ENCODE results near the gene OFD1.

Gene OFD1

DNA sequence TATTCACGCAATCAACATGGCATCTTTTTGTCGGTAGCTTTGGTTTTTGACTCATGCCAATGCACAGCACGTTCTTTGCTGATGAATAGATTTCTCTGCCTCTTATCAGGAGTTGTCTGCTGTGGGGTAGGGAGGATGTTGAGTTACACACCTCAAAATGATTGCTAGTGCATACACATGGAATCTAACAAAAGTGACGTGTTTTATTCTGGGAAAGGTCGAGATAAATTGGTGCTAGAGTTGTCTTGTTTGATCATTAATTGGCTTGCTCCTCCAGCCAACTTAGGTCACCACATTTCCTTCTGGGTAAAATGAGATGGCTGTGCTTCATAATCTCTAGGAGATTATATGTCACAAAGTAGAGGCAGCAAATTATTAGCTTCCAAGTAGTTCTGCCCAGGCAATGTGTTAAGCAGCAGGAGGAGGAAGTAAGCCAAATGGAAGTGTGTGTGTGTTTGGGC, 41.7 kb upstream of the OFD1 start:
- Histone ChIP-seq H3K27ac (ENCODE audit: low read depth, low read length, severe bottlenecking) (no peak overlapping the region), H3K4me1 (ENCODE audit: control insufficient read depth, insufficient read depth, low read length, poor library complexity, severe bottlenecking) (peaks cover 27% of the 10 kb centered on the region), H3K9me3 (ENCODE audit: control insufficient read depth, low read length) (no peaks in the 10 kb centered on the region), H3K36me3 (ENCODE audit: control insufficient read depth, insufficient read depth, low read length) (peaks cover 4% of the 10 kb centered on the region), H3K4me3 (ENCODE audit: extremely low read depth, insufficient read depth, low read length, poor library complexity, severe bottlenecking) (no peak overlapping the region)
- 93 to 100% methylated on average over 1 to 2 of the region's 5 CpGs for WGBS, 2 experiments (ENCODE audit: insufficient coverage in 2 of 2)

DNA sequence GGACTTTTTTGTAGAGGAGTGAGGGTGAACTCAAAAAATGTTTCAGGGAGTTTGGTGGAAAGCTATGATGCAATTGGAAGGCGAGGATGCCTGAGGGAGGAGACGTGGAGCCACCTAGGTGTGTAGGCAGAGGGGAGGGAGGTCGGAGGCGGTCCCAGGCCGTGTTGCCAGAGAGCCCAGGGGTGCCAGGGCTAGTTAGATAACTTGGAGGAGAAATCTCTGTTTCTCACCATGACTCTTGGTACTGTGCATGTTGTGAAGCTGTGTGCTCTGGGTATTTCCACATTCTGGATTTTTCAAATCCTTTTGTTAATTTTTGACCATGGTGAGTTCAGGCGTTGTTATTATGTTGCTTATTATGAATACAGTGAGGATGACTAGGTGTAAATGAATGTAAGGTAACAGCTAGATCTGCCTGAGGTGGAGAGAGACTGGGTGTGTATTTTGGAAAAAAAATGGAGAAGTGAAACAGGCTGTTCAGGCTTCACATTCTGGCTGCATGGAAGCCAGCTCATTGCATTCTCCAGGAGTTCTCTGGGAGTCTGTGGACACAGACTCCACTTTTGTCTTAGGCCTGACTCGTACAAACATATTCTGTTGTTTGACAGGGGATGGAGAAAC, 41.1 kb upstream of the OFD1 start:
- Histone ChIP-seq H3K36me3 (ENCODE audit: control insufficient read depth, insufficient read depth, low read length) (peaks cover 5% of the 10 kb centered on the region), H3K4me1 (ENCODE audit: control insufficient read depth, insufficient read depth, low read length, poor library complexity, severe bottlenecking) (peaks cover 27% of the 10 kb centered on the region), H3K27ac (ENCODE audit: low read depth, low read length, severe bottlenecking) (peak overlapping the region; percentile 45), H3K9me3 (ENCODE audit: control insufficient read depth, low read length) (no peaks in the 10 kb centered on the region), H3K4me3 (ENCODE audit: extremely low read depth, insufficient read depth, low read length, poor library complexity, severe bottlenecking) (no peak overlapping the region)
- 67 to 83% methylated on average over 1 of the region's 7 CpGs for WGBS, 2 experiments (ENCODE audit: insufficient coverage in 2 of 2)

DNA sequence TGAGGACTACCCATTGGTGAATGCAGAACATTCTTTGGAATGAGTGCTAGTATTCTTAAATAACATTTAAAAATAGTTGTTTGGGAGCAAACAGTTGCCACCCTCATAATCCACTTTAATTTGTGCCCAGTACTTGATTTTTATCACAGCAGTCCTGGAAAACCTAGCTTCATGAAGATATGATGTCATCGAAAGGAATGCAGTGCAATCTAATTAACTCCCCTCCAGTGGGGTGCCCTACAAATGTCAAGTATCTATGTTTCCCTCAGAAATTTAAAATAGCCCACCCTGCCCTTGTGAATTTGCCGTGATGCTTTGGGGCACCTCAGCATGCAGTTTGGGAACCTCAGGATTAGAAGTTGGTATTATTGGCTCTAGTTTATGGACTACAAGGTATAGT, 40.2 kb upstream of the OFD1 start:
- Histone ChIP-seq H3K27ac (ENCODE audit: low read depth, low read length, severe bottlenecking) (no peak overlapping the region), H3K4me1 (ENCODE audit: control insufficient read depth, insufficient read depth, low read length, poor library complexity, severe bottlenecking) (peaks cover 29% of the 10 kb centered on the region), H3K9me3 (ENCODE audit: control insufficient read depth, low read length) (no peaks in the 10 kb centered on the region), H3K4me3 (ENCODE audit: extremely low read depth, insufficient read depth, low read length, poor library complexity, severe bottlenecking) (no peak overlapping the region), H3K36me3 (ENCODE audit: control insufficient read depth, insufficient read depth, low read length) (peaks cover 5% of the 10 kb centered on the region)
- 80% methylated on average over 1 of the region's 2 CpGs; no CpG with 5 or more reads in 1 of the 2 experiments for WGBS, 2 experiments (ENCODE audit: insufficient coverage in 2 of 2)

DNA sequence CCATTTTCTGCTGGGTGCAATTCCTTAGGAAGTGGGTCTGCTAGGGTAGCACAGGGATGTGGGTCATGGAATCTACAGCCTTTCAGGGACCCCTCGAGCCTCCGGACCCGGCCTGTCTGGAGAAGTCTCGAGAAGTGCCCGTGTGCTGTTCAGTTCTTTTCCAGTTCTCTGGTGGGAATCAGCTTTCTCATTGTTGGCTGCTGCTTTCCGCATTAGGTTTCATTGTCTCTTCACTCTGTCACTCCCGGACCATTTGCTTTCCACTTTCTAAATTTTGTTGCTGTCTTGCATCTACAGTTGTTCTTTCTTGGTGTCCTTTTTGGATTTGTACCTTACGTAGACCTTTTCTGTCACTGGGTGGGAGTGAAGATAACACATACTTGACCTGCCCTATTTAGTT, 39.6 kb upstream of the OFD1 start:
- H3K36me3 ChIP-seq (ENCODE audit: control insufficient read depth, insufficient read depth, low read length) = peaks cover 5% of the 10 kb centered on the region
- H3K4me3 ChIP-seq (ENCODE audit: extremely low read depth, insufficient read depth, low read length, poor library complexity, severe bottlenecking) = no peak overlapping the region
- peaks cover 29% of the 10 kb centered on the region for H3K4me1 ChIP-seq (ENCODE audit: control insufficient read depth, insufficient read depth, low read length, poor library complexity, severe bottlenecking)
- no peak overlapping the region for H3K27ac ChIP-seq (ENCODE audit: low read depth, low read length, severe bottlenecking)
- 89% methylated on average over 5 of the region's 8 CpGs; no CpG with 5 or more reads in 1 of the 2 experiments for WGBS, 2 experiments (ENCODE audit: insufficient coverage in 2 of 2)
- no peaks in the 10 kb centered on the region for H3K9me3 ChIP-seq (ENCODE audit: control insufficient read depth, low read length)

DNA sequence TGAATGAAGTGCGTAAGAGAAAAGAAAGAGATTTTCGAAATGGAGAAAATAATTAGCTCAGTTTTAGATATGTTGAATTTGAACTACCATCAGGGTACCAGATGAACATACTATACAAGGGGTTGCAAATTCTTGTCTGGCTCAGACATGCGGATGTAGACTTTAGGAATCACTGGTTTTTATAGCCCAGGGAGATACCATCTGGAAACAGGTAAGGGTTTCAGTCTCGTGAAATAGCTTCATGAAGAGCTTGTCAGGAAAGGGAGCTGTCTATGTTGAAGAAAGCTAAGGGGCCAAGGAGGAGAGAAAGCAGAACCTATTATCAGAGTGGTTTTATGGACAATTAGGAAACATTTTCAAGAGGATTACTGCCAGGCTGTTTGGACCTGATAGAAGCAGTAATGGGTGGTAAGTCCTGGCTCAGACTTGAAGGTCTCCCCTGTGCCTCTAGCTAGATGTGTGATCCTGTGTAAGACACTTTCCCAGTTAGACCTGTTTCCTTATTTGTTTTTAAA, 38.9 kb upstream of the OFD1 start:
- Histone ChIP-seq H3K4me3 (ENCODE audit: extremely low read depth, insufficient read depth, low read length, poor library complexity, severe bottlenecking) (no peak overlapping the region), H3K4me1 (ENCODE audit: control insufficient read depth, insufficient read depth, low read length, poor library complexity, severe bottlenecking) (peaks cover 28% of the 10 kb centered on the region), H3K36me3 (ENCODE audit: control insufficient read depth, insufficient read depth, low read length) (peaks cover 5% of the 10 kb centered on the region), H3K9me3 (ENCODE audit: control insufficient read depth, low read length) (no peaks in the 10 kb centered on the region), H3K27ac (ENCODE audit: low read depth, low read length, severe bottlenecking) (no peak overlapping the region)
- WGBS, 2 experiments (ENCODE audit: insufficient coverage in 2 of 2) = 100% methylated on average over 1 to 2 of the region's 4 CpGs

DNA sequence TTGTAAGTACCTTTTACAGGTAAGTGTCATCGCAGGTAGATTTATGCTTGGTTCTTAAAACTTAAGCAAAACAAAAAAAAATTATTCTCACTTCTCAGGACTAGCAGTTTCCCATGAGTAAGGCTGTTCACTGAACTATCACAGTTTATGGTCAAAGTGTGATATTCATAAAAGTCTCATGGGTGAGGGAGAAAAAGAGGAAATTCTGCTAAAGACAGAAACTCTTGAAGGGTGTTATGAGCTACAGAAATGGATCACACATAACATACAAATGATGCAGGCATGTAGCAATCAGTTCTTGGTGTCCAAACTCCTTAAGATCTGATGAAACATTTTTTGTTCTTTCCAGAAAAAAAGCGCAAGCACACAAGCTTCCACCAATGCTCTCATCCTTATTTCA, 37.1 kb upstream of the OFD1 start:
- no peaks in the 10 kb centered on the region for H3K9me3 ChIP-seq (ENCODE audit: control insufficient read depth, low read length)
- H3K36me3 ChIP-seq (ENCODE audit: control insufficient read depth, insufficient read depth, low read length) = peaks cover 5% of the 10 kb centered on the region
- no peak overlapping the region for H3K27ac ChIP-seq (ENCODE audit: low read depth, low read length, severe bottlenecking)
- no peak overlapping the region for H3K4me3 ChIP-seq (ENCODE audit: extremely low read depth, insufficient read depth, low read length, poor library complexity, severe bottlenecking)
- no CpG with 5 or more reads among the region's 2 CpGs for WGBS, 2 experiments (ENCODE audit: insufficient coverage in 2 of 2)
- peaks cover 23% of the 10 kb centered on the region for H3K4me1 ChIP-seq (ENCODE audit: control insufficient read depth, insufficient read depth, low read length, poor library complexity, severe bottlenecking)

DNA sequence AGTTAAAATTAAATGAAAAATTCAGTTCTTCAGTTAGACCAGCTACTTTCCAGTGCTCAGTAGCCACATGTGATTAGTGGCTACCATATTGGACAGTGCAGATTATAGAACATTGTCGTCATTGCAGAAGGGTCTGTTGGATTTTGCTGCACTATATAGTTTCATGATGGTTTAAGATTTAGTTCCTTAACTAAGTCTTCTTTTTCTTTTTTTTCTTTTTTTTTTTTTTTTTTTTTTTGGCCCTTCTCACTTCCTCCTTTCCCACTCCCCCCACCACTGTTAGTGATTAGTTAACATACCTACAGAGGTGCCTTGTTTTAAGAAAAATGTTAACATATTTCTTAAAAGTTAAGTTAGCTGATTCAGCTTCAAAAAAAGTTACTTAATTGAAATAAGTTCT, 36.6 kb upstream of the OFD1 start:
- Histone ChIP-seq H3K9me3 (ENCODE audit: control insufficient read depth, low read length) (no peaks in the 10 kb centered on the region), H3K4me3 (ENCODE audit: extremely low read depth, insufficient read depth, low read length, poor library complexity, severe bottlenecking) (no peak overlapping the region), H3K36me3 (ENCODE audit: control insufficient read depth, insufficient read depth, low read length) (peaks cover 5% of the 10 kb centered on the region), H3K4me1 (ENCODE audit: control insufficient read depth, insufficient read depth, low read length, poor library complexity, severe bottlenecking) (peaks cover 19% of the 10 kb centered on the region), H3K27ac (ENCODE audit: low read depth, low read length, severe bottlenecking) (no peak overlapping the region)
- no CpG with 5 or more reads among the region's 1 CpG for WGBS, 2 experiments (ENCODE audit: insufficient coverage in 2 of 2)

DNA sequence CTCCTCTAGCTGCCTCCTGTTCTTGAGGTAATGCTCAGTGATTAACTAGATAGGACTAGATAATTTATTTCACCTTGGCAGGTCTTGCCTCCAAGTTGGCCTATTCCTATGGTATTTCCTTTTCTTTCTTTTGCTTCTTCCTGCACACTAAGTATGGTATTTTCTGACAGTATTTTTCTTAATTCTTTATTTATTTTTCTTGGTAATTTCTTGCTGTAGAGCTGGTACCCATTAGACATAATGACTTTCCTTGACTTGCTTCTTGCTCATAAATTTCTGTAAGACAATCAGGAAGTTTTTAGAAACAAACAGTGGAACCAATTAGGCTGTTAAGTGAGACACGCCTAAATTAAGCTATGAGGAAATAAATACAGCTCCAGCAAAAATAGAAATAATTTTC, 36.1 kb upstream of the OFD1 start:
- Histone ChIP-seq H3K36me3 (ENCODE audit: control insufficient read depth, insufficient read depth, low read length) (peaks cover 5% of the 10 kb centered on the region), H3K4me3 (ENCODE audit: extremely low read depth, insufficient read depth, low read length, poor library complexity, severe bottlenecking) (no peak overlapping the region), H3K27ac (ENCODE audit: low read depth, low read length, severe bottlenecking) (no peak overlapping the region), H3K9me3 (ENCODE audit: control insufficient read depth, low read length) (no peaks in the 10 kb centered on the region), H3K4me1 (ENCODE audit: control insufficient read depth, insufficient read depth, low read length, poor library complexity, severe bottlenecking) (peaks cover 14% of the 10 kb centered on the region)
- WGBS, 2 experiments (ENCODE audit: insufficient coverage in 2 of 2) = no CpG with 5 or more reads among the region's 1 CpG

DNA sequence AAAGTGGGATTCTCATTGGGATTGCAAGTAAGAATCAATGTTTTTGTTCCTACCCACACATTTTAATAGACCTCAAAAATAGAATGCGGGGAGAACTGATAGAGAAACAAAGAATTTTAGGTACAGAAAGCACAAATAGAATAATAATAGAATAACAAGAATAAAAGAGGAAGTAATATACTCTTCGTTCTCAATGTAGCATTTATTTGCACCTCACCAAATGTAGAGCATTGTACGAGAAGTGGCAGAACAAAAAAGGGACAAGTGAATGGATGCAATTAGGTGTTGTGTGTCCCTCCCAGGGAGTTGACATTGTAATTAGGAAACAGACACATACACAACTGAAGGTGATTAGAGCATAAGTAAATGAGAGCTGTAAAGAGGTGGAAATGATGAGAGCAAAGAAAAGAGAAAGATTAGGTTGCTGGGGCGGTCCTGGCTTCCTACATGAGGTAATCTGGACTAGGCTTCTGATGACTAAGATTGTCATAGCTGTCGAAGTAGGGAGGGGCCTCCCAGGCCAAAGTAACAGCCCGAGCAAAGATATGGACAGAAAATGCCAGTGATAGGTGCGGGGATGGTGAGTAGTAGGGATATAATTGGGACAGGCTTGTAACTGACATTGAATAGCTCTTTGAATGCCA, 35.2 kb upstream of the OFD1 start:
- no peak overlapping the region for H3K4me3 ChIP-seq (ENCODE audit: extremely low read depth, insufficient read depth, low read length, poor library complexity, severe bottlenecking)
- peaks cover 5% of the 10 kb centered on the region for H3K36me3 ChIP-seq (ENCODE audit: control insufficient read depth, insufficient read depth, low read length)
- no peaks in the 10 kb centered on the region for H3K9me3 ChIP-seq (ENCODE audit: control insufficient read depth, low read length)
- no peak overlapping the region for H3K27ac ChIP-seq (ENCODE audit: low read depth, low read length, severe bottlenecking)
- WGBS, 2 experiments (ENCODE audit: insufficient coverage in 2 of 2) = 76 to 93% methylated on average over 2 of the region's 7 CpGs
- H3K4me1 ChIP-seq (ENCODE audit: control insufficient read depth, insufficient read depth, low read length, poor library complexity, severe bottlenecking) = peaks cover 6% of the 10 kb centered on the region

DNA sequence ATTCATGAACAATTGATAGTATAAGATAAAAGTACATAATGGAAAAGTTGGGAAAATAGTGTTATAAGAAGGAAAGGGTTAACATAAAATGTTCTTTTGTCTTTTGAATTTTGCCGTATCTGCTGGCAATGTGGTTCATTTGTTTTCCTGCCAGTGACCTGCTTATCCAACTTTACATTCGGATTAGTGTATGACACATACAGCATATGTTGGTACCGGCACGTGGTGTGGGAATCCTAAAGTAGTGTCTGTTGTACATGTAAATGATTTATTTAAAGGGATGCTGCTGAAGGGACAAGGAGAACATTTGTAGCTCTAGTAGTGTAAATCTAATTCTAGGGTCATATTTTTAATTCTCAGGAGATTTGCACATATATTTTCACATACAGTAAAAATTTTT, 34.2 kb upstream of the OFD1 start:
- Histone ChIP-seq H3K27ac (ENCODE audit: low read depth, low read length, severe bottlenecking) (no peak overlapping the region), H3K9me3 (ENCODE audit: control insufficient read depth, low read length) (no peaks in the 10 kb centered on the region), H3K36me3 (ENCODE audit: control insufficient read depth, insufficient read depth, low read length) (peaks cover 8% of the 10 kb centered on the region), H3K4me3 (ENCODE audit: extremely low read depth, insufficient read depth, low read length, poor library complexity, severe bottlenecking) (no peak overlapping the region), H3K4me1 (ENCODE audit: control insufficient read depth, insufficient read depth, low read length, poor library complexity, severe bottlenecking) (peaks cover 2% of the 10 kb centered on the region)
- no CpG with 5 or more reads among the region's 4 CpGs for WGBS, 2 experiments (ENCODE audit: insufficient coverage in 2 of 2)

Measured in mesodermal cell (in vitro differentiated cells).